GM13976 (cell line): ENCODE measurements around the gene BRPF3.
A peak's percentile ranks its signal among the peaks of the same experiment; 100 is the strongest.

ENCODE experiments used
- DNase-seq: peaks from one replicate; pipeline ENCODE4 v3.0.0; 2012; ENCODE audit warnings: low spot score
- CTCF ChIP-seq: IDR thresholded peaks from 2 replicates; pipeline ENCODE4 v1.5.1; 2012; ENCODE audit warnings: borderline replicate concordance, mild to moderate bottlenecking; ENCODE audit not compliant: insufficient read depth; ENCODE audit errors: extremely low read depth, missing control alignments, control extremely low read depth
- in situ Hi-C: fragments of 300-500 bp; cut with MboI; formaldehyde crosslinking; loops from one replicate; pipeline ENCODE4 v1.12.0; 2022; ENCODE audit warnings: low sequenced_read_pairs, mixed read lengths, inconsistent platforms; ENCODE audit not compliant: unreplicated experiment

BRPF3 gene

GRCh38 chr6:36180126-36180525 lies 16.4 kb upstream of the BRPF3 start:
- no peak for TF ChIP-seq CTCF
- in situ Hi-C loops, result no loop called here
- DNase-seq, result no peak

- no peak for DNase-seq
- in situ Hi-C loops, result no loop called here
- TF ChIP-seq CTCF, result no peak
These were observed 12.2 kb upstream of the BRPF3 start for GRCh38 chr6:36184311-36184710.

DNA sequence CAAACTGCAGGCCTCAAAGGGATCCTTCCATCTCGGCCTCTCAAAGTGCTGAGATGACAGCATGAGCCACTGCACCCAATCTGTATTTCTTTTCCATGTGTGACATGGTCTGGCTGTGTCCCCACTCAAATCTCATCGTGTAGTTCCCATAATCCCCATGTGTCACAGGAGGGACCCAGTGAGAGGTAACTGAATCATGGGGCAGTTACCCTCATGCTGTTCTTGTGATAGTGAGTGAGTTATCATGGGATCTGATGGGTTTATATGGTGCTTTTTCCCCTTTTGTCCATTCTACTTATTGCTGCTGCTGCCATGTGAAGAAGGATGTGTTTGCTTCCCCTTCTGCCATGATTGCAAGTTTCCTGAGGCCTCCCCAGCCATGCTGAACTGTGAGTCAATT lies 10.3 kb upstream of the BRPF3 start:
- DNase-seq, result no peak
- in situ Hi-C loops, result no loop called here
- no peak for TF ChIP-seq CTCF

DNA sequence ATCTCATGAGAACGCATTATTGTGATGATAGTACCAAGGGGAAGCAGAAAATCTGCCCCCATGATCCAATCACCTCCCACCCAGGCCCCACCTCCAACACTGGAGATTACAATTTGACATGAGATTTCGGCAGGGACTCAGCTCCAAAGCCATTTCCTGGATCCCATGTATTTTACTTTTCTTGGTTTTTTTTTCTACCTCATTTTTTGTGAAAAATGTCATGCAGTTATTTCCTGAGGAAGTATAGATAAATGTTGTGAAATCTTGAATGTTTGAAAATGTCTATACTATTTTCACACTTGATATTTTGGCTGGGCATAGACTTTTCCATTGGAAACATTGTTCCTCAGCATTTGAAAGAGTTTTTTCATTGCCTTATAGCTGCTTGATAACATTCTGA lies 9.1 kb upstream of the BRPF3 start:
- in situ Hi-C loops, result no loop called here
- no peak for TF ChIP-seq CTCF
- no peak for DNase-seq

DNA sequence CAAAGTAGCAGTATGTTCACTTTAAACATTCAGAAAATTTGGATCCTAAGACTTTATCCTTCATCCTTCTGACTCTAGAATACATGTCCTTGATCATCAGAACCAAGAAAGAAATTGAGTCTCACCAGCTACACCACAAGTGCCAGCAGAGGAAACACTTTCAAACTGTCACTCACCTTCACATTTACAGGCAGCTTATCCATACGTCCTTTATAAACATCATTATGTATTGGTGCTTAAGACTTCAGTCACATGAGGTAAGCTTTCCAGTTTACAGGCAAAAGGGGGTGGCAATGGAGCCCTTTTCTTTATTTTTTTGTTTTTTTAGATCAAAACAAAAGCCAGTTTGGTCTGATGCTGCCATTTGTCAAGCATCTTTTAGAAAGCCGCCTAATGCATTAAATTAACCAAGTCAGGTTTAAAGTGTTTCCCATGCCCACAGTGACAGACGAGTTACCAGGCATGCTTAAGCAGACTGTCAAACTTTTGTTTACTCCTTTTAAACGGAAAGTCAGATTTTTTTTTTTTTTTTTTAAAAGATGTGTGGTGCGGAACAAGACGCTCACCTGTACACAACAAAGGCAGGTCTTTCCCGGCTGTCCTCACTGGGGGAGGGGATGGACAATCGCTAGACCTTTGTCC lies 952 bp upstream of the BRPF3 start:
- no peak for TF ChIP-seq CTCF
- no peak for DNase-seq
- in situ Hi-C loops, result no loop called here

DNA sequence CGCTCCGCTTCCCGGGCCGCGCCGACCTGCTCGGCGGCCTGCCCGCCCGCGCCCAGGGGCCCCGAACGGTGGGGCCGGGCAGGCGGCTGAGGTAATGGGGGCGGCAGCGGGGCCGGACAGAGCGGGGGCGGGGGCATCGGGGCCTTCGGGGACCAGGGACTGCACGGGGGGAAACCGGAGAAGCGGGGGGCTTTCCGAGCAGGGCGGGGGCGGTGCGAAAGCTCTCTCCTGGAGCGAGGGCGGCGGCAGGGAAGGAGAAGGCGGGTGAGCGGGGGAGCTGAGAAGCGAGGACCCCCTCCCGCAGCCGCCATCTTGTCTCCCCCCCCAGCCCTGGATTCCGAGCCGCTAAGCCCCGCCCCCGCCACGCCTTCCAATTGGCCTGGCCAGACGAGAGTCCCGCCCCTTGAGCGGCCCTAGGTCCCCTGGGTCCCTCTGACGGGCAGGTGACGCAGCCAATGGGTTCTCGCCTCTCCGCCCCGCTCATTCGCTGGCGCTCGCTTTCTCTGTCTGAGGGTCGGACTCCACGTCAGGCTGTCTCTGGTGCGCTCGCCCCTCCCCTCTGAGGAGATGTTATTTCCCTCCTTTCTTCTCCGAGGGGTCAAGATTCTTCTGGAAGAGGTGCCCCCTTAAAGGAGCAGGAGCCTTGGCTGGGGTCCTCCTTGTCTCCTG lies 470 bp downstream of the BRPF3 start:
- peak; percentile 100 for DNase-seq
- in situ Hi-C loops, result no loop called here

More for the DNA sequence above, 470 bp downstream of the BRPF3 start:
- TF ChIP-seq CTCF, result no peak
